Heart left ventricle (tissue), 16 donors: ENCODE data around the gene NFIX. TPM values are rescaled to one million over a fixed set of nuclear protein-coding genes. Genes with fewer than 3 reads are reported as not detected.
A peak's percentile ranks its signal among the peaks of the same experiment; 100 is the strongest.

Experiments used
- ATAC-seq, 4 donors: fragments of 200-7000 bp; cut with Tn5 transposase; one replicate each; pipeline ENCODE4 v1.9.1; 2020 to 2022; ENCODE audit warnings: moderate library complexity in 4 of 4, mild to moderate bottlenecking in 3 of 4, moderate number of reproducible peaks in 1 of 4
- DNase-seq, 5 donors: peaks; one replicate each; pipeline ENCODE4 v3.0.0-alpha.2; 2020
- H3K27ac ChIP-seq, 12 donors: fragments of 200-600 bp; sonication (generic) in 4 of 12; one replicate each; pipeline versions ENCODE4 v1.5.0 to v1.8.0; 2016 to 2022; ENCODE audit warnings: mild to moderate bottlenecking in 2 of 12
- H3K27me3 ChIP-seq, 9 donors: fragments of 200-600 bp; sonication (generic) in 2 of 9; one replicate each; pipeline versions ENCODE4 v1.5.1 to v1.8.0; 2016 to 2022; ENCODE audit warnings: mild to moderate bottlenecking in 3 of 9
- H3K36me3 ChIP-seq, 9 donors: fragments of 200-600 bp; sonication (generic) in 2 of 9; one replicate each; pipeline versions ENCODE4 v1.5.0 to v1.8.0; 2018 to 2022; ENCODE audit warnings: mild to moderate bottlenecking in 2 of 9
- H3K4me1 ChIP-seq, 12 donors: fragments of 200-600 bp; sonication (generic) in 4 of 12; one replicate each; pipeline versions ENCODE4 v1.5.0 to v1.8.0; 2016 to 2022; ENCODE audit warnings: mild to moderate bottlenecking in 3 of 12
- H3K4me3 ChIP-seq, 12 donors: fragments of 200-600 bp; sonication (generic) in 4 of 12; one replicate each; pipeline versions ENCODE4 v1.5.0 to v1.8.0; 2017 to 2022; ENCODE audit warnings: mild to moderate bottlenecking in 9 of 12, moderate library complexity in 4 of 12
- H3K9me3 ChIP-seq, 12 donors: fragments of 200-600 bp; sonication (generic) in 4 of 12; one replicate each; pipeline versions ENCODE4 v1.5.0 to v1.8.0; 2016 to 2022; ENCODE audit warnings: mild to moderate bottlenecking in 1 of 12
- POLR2A ChIP-seq, 2 donors: fragments of 450-650 bp; IDR thresholded peaks; one replicate each; pipeline ENCODE4 v1.6.1; 2017; ENCODE audit warnings: antibody characterized with exemption in 2 of 2, mild to moderate bottlenecking in 2 of 2, moderate library complexity in 2 of 2
- WGBS, 4 donors: extraction: QIAGEN DNeasy Blood & Tissue Kit in 2 of 4; methylation state at CpG; one replicate each; pipeline versions ENCODE4 v1.1.5 to v1.1.7; 2013 to 2018; 5-methylcytosine and 5-hydroxymethylcytosine counted together
- intact Hi-C, 10 donors: fragments of 100-400 bp; cut with DNase I; formaldehyde crosslinking; loops; one replicate each; pipeline versions ENCODE4 v1.11.1 to v1.14.2; 2022
- polyA plus RNA-seq, 2 donors: library from polyadenylated mRNA; stranded (reverse); fragments of 200-250 nt; gene quantifications; one replicate each; pipeline ENCODE4 v1.2.3, GENCODE V29; 2013
- total RNA-seq, 9 donors: library from RNA; depleted of rRNA in 2 of 9; stranded (reverse); fragments of >200 nt in 2 of 9; fragmentation: NEBNext Ultra II Directional in 3 of 9; extraction: Animal tissue kit (Norgen Biotek cat#: 25700) in 3 of 9; gene quantifications; one replicate each; pipeline versions ENCODE4 v1.1.0 to v1.2.4, GENCODE V29; 2016 to 2023
- TF ChIP-seq, protein P1 (sequence below), 12 donors: fragments of 200-600 bp; sonication (generic) in 4 of 12; IDR thresholded peaks; one replicate each; pipeline versions ENCODE4 v1.5.0 to v1.8.0; 2018 to 2022; ENCODE audit warnings: antibody characterized with exemption in 12 of 12, mild to moderate bottlenecking in 5 of 12
- donor health status: ischemic (EF 13 %, LVEDD 7.1; RV severe dilation, severe dysfunction).
- donor health status: healthy with polysubstance abuse.
- donor health status: DM: no; HTN: yes; CAD: no.
- donor health status: DM: no; HTN: no; CAD: no.
- donor health status: ischemic (EF 25% LVEDD 6.9; RV normal size, moderate dysfunction).
- donor health status: ischemic (EF 25% LVEDD 5.7; RV mildly dilated, moderate dysfunction).
- donor health status: healthy.
- donor health status: DM: yes; HTN: yes; CAD: no.
- donor health status: ischemic (EF 35%, LVEDD 5.7; RV mildly dilated, moderate dysfunction).
- donor health status: nonischemic (EF 11% LVEDD 7.7; RV severe dilation, severe dysfunction).
- donor health status: DM: yes; HTN: yes; CAD: no.
- donor health status: PGD.
- donor health status: ischemic (EF 29% LVEDD 5.4; RV normal size, mild dysfunction).
- donor health status: nonischemic (EF 23%, LVEDD 6.1; RV moderate dilation, normal function).

NFIX gene
- total and polyA plus RNA-seq, 11 donors: 42.1 to 147 (median 107) TPM

DNA sequence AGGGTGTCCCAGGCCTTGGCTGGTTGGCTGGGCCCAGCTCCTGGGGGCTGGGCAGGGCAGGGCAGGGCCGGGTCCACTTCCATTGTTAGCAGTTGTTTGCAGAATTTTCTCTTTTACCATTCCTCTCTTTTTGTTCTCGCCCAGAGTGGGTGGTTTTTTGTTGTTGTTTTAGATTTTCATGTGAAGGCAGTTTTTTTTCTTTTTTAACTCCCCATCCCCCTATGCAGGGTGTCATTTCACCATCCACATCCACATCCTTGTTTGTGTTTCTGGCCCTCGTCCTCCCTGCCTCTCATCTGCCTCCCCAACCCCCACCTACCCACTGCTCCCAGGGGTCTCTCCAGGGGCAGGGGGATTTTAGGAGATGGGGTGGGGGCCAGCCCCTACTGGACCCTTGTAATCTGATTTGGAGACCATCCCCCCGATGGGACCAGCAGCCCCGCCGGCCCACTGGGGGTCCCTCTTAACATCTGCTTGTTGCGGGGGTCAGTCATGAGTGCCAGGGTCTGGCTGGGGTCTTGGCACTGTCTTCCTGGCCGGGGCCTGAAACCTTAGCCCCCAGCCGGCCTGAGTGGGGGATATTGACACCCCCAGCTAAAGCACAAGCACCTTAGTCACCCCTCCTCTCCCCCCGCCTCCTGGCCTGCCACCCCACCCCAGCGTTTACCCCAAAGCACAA, 144.5 kb downstream of the NFIX start:
- no peak for TF ChIP-seq POLR2A (IDR thresholded peaks at IDR 0.05)
- TF ChIP-seq, protein P1, sequence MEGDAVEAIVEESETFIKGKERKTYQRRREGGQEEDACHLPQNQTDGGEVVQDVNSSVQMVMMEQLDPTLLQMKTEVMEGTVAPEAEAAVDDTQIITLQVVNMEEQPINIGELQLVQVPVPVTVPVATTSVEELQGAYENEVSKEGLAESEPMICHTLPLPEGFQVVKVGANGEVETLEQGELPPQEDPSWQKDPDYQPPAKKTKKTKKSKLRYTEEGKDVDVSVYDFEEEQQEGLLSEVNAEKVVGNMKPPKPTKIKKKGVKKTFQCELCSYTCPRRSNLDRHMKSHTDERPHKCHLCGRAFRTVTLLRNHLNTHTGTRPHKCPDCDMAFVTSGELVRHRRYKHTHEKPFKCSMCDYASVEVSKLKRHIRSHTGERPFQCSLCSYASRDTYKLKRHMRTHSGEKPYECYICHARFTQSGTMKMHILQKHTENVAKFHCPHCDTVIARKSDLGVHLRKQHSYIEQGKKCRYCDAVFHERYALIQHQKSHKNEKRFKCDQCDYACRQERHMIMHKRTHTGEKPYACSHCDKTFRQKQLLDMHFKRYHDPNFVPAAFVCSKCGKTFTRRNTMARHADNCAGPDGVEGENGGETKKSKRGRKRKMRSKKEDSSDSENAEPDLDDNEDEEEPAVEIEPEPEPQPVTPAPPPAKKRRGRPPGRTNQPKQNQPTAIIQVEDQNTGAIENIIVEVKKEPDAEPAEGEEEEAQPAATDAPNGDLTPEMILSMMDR (IDR thresholded peaks at IDR 0.05): no peak
- intact Hi-C loops: no loop called here
- DNase-seq (no peak), ATAC-seq (no peak)
- WGBS, 4 donors: 79 to 86% (median 82%) methylated on average over 8 to 11 of the region's 11 CpGs
- Histone ChIP-seq H3K4me3 (no peak overlapping the region), H3K27ac (no peak overlapping the region), H3K9me3 (no peaks in the 10 kb centered on the region), H3K27me3 (no peaks in the 10 kb centered on the region), H3K36me3 (peaks cover 0 to 60% (median 44%) of the 10 kb centered on the region in 9 donors), H3K4me1 (peaks cover 0 to 9% (median 0%) of the 10 kb centered on the region in 12 donors)

DNA sequence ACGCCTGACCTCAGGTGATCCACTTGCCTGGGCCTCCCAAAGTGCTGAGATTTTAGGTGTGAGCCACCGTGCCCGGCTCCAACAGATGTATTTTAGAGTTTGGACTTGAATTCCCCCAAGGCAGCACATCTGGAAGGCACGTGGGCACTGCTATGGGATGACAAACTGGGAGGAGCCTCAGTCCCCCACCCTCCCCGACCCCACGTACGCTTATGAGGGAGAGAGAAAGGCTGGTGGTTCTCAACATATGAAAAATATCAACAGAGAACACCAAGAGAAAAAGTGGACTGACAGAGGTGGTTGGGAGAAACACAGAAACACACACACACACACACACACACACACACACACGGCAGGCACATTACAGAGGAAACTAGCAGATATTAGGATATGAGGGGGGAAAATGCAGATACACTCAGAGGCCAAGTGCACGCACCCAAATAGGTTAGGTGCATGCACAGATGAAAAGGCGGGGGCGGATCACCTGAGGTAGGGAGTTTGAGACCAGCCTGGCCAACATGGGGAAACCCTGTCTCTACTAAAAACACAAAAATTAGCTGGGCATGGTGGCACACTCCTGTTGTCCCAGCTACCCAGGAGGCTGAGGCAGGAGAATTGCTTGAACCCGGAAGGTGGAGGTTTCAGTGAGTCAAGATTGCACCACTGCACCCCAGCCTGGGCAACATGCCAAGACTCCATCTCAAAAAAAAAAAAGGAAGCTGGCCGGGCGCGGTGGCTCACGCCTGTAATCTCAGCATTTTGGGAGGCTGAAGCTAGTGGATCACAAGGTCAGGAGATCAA, 151.7 kb downstream of the NFIX start:
- WGBS, 4 donors: 69 to 79% (median 72%) methylated on average over 16 of the region's 16 CpGs
- Histone ChIP-seq H3K9me3 (no peaks in the 10 kb centered on the region), H3K36me3 (peaks cover 0 to 31% (median 19%) of the 10 kb centered on the region in 9 donors), H3K4me1 (peaks cover 0 to 34% (median 9%) of the 10 kb centered on the region in 12 donors), H3K27me3 (no peaks in the 10 kb centered on the region), H3K4me3 (no peak overlapping the region), H3K27ac (peak overlapping the region in 1 of 12 donors; percentile 66)
- TF ChIP-seq, protein P1 (IDR thresholded peaks at IDR 0.05): no peak
- TF ChIP-seq POLR2A (IDR thresholded peaks at IDR 0.05): no peak
- no peak for DNase-seq
- no peak for ATAC-seq
- intact Hi-C loops: no loop called here

Other genes with a start within 250 kb of the NFIX start
- not detected for gene BEST2, start 243.7 kb upstream of the NFIX start, total RNA-seq
- not detected for gene BEST2, start 243.7 kb upstream of the NFIX start, polyA plus RNA-seq
- 10 to 100 TPM; 45.5 to 90.1 (median 62.6) TPM for gene HOOK2, start 219.9 kb upstream of the NFIX start, total RNA-seq
- 10 to 100 TPM; 29.9 to 83.5 TPM for gene HOOK2, start 219.9 kb upstream of the NFIX start, polyA plus RNA-seq
- 100 to 1,000 TPM in 4 of 9 donors, 10 to 100 TPM in 5; 19.6 to 205 (median 67.6) TPM for gene JUNB, start 204.0 kb upstream of the NFIX start, total RNA-seq
- 10 to 100 TPM; 29.6 to 52.9 TPM for gene JUNB, start 204.0 kb upstream of the NFIX start, polyA plus RNA-seq
- 1,000 to 10,000 TPM in 2 of 9 donors, 100 to 1,000 TPM in 7; 435 to 1,432 (median 684) TPM for gene PRDX2, start 193.7 kb upstream of the NFIX start, total RNA-seq
- 100 to 1,000 TPM; 544 to 645 TPM for gene PRDX2, start 193.7 kb upstream of the NFIX start, polyA plus RNA-seq
- 1 to 10 TPM in 7 of 9 donors, not detected in 2; 1.2 to 6.8 (median 2.2) TPM for gene THSD8, start 193.4 kb upstream of the NFIX start, total RNA-seq
- 1 to 10 TPM in 1 of 2 donors, under 1 TPM in 1; 0.35 to 3.2 TPM for gene THSD8, start 193.4 kb upstream of the NFIX start, polyA plus RNA-seq
- 1 to 10 TPM in 8 of 9 donors, under 1 TPM in 1; 0.63 to 7.6 (median 4.0) TPM for gene RNASEH2A, start 188.9 kb upstream of the NFIX start, total RNA-seq
- 1 to 10 TPM; 1.3 to 8.6 TPM for gene RNASEH2A, start 188.9 kb upstream of the NFIX start, polyA plus RNA-seq
- gene RTBDN, start 160.9 kb upstream of the NFIX start, total RNA-seq: not detected
- gene RTBDN, start 160.9 kb upstream of the NFIX start, polyA plus RNA-seq: not detected
- 1 to 10 TPM in 2 of 9 donors, under 1 TPM in 4, not detected in 3; 0.27 to 1.7 (median 0.31) TPM for gene MAST1, start 157.0 kb upstream of the NFIX start, total RNA-seq
- gene MAST1, start 157.0 kb upstream of the NFIX start, polyA plus RNA-seq: under 1 TPM; 0.15 to 0.37 TPM
- 10 to 100 TPM; 15.9 to 41.1 (median 23.3) TPM for gene DNASE2, start 114.0 kb upstream of the NFIX start, total RNA-seq
- gene DNASE2, start 114.0 kb upstream of the NFIX start, polyA plus RNA-seq: 10 to 100 TPM; 11.7 to 31.7 TPM
- gene KLF1, start 108.3 kb upstream of the NFIX start, total RNA-seq: under 1 TPM in 2 of 9 donors, not detected in 7; 0.19 to 0.25 TPM
- gene KLF1, start 108.3 kb upstream of the NFIX start, polyA plus RNA-seq: not detected
- 100 to 1,000 TPM in 1 of 9 donors, 10 to 100 TPM in 8; 29.8 to 105 (median 46.7) TPM for gene GCDH, start 104.3 kb upstream of the NFIX start, total RNA-seq
- gene GCDH, start 104.3 kb upstream of the NFIX start, polyA plus RNA-seq: 100 to 1,000 TPM in 1 of 2 donors, 10 to 100 TPM in 1; 28.7 to 107 TPM
- under 1 TPM in 1 of 9 donors, not detected in 8; 0.24 TPM for gene SYCE2, start 76.2 kb upstream of the NFIX start, total RNA-seq
- gene SYCE2, start 76.2 kb upstream of the NFIX start, polyA plus RNA-seq: under 1 TPM in 1 of 2 donors, not detected in 1; 0.06 TPM
- gene FARSA, start 61.8 kb upstream of the NFIX start, total RNA-seq: 10 to 100 TPM; 35.0 to 49.6 (median 40.6) TPM
- 100 to 1,000 TPM in 1 of 2 donors, 10 to 100 TPM in 1; 37.3 to 104 TPM for gene FARSA, start 61.8 kb upstream of the NFIX start, polyA plus RNA-seq
- gene CALR, start 56.9 kb upstream of the NFIX start, total RNA-seq: 100 to 1,000 TPM; 231 to 816 (median 380) TPM
- gene CALR, start 56.9 kb upstream of the NFIX start, polyA plus RNA-seq: 100 to 1,000 TPM; 227 to 771 TPM
- gene RAD23A, start 49.6 kb upstream of the NFIX start, total RNA-seq: 100 to 1,000 TPM; 130 to 272 (median 161) TPM
- gene RAD23A, start 49.6 kb upstream of the NFIX start, polyA plus RNA-seq: 100 to 1,000 TPM; 186 to 212 TPM
- gene GADD45GIP1, start 38.3 kb upstream of the NFIX start, total RNA-seq: 10 to 100 TPM; 17.2 to 63.6 (median 27.2) TPM
- 100 to 1,000 TPM in 1 of 2 donors, 10 to 100 TPM in 1; 64.9 to 119 TPM for gene GADD45GIP1, start 38.3 kb upstream of the NFIX start, polyA plus RNA-seq
- gene DAND5, start 25.9 kb upstream of the NFIX start, total RNA-seq: 10 to 100 TPM in 4 of 9 donors, 1 to 10 TPM in 5; 2.9 to 13.6 (median 9.0) TPM
- gene DAND5, start 25.9 kb upstream of the NFIX start, polyA plus RNA-seq: 1 to 10 TPM; 1.4 to 4.7 TPM
- gene LYL1, start 107.4 kb downstream of the NFIX start, total RNA-seq: 10 to 100 TPM in 3 of 9 donors, 1 to 10 TPM in 6; 5.2 to 19.1 (median 8.3) TPM
- 1 to 10 TPM; 7.7 to 8.4 TPM for gene LYL1, start 107.4 kb downstream of the NFIX start, polyA plus RNA-seq
- gene TRMT1, start 121.3 kb downstream of the NFIX start, total RNA-seq: 10 to 100 TPM; 15.1 to 22.6 (median 16.2) TPM
- gene TRMT1, start 121.3 kb downstream of the NFIX start, polyA plus RNA-seq: 10 to 100 TPM; 26.4 to 32.4 TPM
- gene NACC1, start 122.8 kb downstream of the NFIX start, total RNA-seq: 10 to 100 TPM; 28.7 to 88.2 (median 41.8) TPM
- 10 to 100 TPM; 49.6 to 74.2 TPM for gene NACC1, start 122.8 kb downstream of the NFIX start, polyA plus RNA-seq
- gene STX10, start 154.9 kb downstream of the NFIX start, total RNA-seq: 10 to 100 TPM; 24.0 to 48.8 (median 35.8) TPM
- gene STX10, start 154.9 kb downstream of the NFIX start, polyA plus RNA-seq: 10 to 100 TPM; 52.5 to 64.7 TPM
- gene IER2, start 154.9 kb downstream of the NFIX start, total RNA-seq: 100 to 1,000 TPM in 1 of 9 donors, 10 to 100 TPM in 8; 17.6 to 101 (median 29.1) TPM
- 10 to 100 TPM; 21.8 to 35.7 TPM for gene IER2, start 154.9 kb downstream of the NFIX start, polyA plus RNA-seq